Esophagus mucosa (tissue), 1 donor: ENCODE data around the gene SLC24A3. TPM values are rescaled to one million over a fixed set of nuclear protein-coding genes. Genes with fewer than 3 reads are reported as not detected.

Source experiments
- ATAC-seq: fragments of 200-7000 bp; cut with Tn5 transposase; one replicate; pipeline ENCODE4 v1.9.1; 2020
- total RNA-seq: library from RNA; stranded (reverse); gene quantifications from one replicate; pipeline ENCODE4 v1.2.4, GENCODE V29; 2023
- donor health status: DM: yes; HTN: yes; CAD: no.

SLC24A3 gene
- total RNA-seq, 1 donor from 2014 or later, result 13.0 TPM

DNA sequence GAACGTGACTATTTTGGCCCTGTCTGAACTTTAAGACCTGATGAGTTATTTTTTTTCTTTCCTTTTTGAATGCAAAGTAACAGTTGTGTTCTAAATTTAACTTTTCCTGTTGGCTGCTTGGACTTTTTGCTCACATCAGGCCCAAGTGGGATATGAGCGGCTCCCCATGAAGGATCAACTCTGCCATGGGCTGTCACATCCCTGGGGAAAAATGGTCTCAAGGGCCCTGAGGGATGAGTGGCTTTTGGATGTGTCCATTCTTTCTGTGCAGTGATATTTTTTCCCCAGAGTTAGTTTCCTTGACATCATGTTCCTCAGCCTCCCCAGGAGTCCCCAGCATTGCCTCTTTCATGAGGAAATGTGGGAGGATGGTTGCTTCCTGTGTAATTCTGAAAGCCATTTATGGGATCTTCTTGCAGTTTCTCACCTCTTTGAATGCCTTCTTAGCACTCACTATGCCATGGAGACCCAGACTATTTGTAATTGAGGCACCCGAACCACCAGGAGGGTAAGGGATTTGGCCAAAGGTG, 92.5 kb downstream of the SLC24A3 start:
- ATAC-seq, result no peak

DNA sequence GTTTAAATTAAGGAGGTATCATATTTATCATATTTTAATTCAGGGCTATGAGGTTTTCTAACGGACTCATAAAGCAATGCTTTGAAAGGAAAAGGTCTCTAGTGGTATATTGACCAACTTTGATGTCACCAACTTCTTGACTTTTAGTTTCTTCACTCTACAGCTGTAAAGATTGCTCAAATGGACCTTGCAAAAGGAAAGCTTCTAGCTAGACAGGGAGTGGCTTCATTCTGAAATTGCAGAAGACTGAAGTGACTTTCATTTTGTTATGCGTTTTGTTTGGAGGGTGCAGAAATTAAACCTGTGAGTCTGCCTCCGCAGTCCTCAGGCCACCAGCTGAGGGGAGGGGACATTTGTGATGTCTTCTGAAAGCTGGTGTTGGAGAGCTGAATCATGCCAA, 95.7 kb downstream of the SLC24A3 start:
- ATAC-seq, result no peak

DNA sequence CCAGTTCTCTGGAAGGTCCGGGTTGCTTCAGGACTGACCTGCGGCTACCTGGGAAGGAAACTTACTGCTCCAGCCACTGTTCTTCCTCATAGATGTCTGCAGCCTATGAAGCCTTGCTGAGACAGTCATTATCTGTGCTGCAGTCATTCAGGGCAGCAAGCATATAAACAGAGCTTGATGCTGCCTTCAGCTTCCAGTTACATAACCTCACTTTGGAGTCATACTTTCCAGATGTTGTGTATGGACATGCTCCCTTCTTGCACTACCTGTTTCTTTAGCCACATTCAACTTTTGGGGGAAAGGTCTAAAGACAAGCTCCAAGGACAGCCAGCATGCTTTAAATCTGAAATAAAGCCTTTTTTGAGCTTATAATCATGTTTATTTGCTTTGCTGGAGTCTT, 98.1 kb downstream of the SLC24A3 start:
- ATAC-seq, result peak; percentile 31

DNA sequence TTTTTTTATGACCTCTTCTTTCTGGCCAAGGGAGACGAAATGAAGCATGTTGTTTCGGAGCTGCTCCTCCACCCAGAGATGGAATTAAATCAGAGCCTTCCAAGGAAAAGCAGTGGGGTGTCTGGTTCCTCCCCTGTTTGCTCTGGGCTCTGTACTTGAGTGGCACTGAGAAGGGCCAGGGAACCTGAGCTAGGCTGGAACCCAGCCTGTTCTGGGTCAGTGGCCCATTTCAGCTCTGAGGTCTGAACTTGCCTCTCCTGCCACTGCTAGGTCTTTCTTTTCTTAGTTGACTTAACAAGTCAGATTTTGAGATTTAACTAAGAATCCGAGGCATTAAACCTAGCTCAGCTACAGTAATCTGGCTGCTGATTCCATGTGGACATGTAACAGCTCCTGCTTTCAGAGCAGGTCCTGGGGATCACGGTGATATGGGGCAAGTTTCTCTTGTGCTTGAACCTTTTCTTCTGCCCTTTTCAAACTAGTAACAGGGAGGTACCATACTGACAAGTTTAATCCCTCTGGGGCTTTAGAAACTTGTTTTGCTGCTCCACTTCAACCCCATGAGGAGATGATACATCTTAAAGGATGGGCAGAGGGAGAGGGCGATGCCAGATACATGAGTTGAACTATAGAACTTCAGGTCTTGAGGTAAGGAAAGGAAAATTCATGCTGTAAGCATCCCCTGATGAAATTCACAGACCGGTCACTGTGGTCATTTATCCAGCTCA, 101.1 kb downstream of the SLC24A3 start:
- peak; percentile 84 for ATAC-seq

GRCh38 chr20:19314621-19315020, 102.2 kb downstream of the SLC24A3 start:
- peak; percentile 86 for ATAC-seq

GRCh38 chr20:19317237-19318069, 105.0 kb downstream of the SLC24A3 start:
- peak; percentile 3 for ATAC-seq

DNA sequence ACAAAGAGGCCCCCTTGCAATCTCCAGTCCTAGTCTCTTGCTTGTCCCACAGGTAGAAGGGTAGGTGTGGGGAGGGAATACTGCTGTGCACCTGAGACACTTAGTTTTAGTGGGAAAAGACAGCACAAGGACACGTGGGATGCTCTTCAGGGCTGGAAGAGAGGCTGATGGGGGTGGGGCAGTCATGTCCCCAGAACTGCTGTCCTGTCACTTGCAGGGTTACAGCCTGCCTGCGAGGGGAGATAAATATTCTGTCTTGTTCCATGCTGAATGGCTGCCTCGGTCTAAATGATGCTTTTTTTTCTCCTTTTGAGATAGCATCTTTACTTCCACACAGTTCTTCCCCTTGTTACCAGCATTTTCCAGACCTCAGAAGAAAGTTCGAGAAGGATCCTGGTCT, 106.2 kb downstream of the SLC24A3 start:
- no peak for ATAC-seq

DNA sequence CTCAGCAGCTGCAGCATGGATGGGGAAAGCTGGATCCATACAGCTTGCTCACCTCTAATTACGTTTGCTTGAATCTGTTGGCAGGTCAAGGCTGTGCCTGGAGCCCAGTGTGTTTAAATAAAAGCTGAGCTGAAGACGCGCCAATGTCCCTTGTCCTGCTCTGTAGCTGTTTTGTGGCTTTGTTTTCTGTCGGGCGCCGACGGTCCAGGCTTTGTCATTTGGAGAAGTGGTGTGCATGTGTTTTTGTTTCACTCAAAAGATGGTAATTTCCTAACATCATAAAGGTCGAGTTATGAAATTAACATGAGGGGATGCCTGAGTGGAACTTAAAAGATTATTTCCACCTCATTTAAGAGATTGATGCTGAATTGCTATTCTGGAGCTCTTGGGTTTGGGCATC, 107.6 kb downstream of the SLC24A3 start:
- no peak for ATAC-seq

DNA sequence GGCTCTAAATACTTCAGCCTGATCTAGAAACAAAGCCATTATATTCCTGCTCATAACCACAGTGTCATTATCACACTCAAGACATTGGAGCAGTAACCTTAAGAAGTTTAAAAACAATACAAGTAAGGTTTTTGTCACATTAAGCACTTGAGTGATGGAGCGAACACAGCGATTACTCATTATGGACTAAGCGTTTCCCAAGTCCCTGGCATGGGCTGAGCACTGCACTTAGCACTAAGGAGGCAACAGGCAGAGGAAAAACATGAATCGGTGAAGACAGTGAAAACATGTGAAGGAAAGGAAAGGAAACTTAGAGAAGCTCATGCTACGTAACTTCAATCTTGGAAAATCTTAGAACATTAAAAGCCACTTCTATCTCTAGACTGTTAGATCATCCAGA, 108.7 kb downstream of the SLC24A3 start:
- no peak for ATAC-seq

DNA sequence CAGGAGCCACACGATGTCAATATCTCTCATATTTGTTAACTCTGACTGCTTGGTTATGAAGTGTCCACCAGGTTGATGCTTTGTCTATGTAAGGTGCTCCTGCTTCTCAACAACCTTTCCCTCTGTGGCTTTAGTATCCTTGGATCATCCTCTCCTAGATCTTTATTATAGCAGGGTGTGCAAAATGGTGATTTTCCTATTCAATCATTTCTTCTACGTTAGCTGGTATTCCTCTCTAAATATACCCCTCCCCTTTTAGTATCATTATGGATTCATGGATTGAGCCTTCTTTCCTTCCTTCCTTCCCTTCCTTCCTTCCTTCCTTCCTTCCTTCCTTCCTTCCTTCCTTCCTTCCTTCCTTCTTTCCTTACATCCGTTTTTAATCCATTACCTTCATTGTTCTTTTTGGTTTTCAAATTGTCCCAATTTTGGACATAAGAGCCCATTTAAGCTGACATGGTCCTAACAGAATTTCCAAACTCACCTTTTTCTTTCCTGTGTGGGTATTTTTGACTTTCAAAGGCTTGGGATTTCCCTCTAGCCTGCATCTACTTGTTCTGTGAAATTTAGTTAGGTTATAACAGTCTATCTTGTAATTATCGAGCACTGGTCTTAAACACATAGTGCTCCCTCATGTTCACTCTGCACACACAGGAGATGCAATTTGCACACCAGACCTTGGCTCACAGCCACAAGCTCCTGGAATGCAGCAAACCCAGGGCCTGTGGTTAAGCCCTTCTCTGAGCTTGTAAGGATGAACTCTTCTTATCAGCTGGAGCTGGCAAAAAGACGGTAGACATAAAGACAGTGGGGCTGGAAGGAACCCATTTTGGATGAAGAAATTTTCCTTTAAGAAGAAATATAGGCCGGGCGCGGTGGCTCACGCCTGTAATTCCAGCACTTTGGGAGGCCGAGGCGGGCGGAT, 109.9 kb downstream of the SLC24A3 start:
- no peak for ATAC-seq

- no peak for ATAC-seq
These were observed 115.0 kb downstream of the SLC24A3 start for GRCh38 chr20:19327401-19327800.

DNA sequence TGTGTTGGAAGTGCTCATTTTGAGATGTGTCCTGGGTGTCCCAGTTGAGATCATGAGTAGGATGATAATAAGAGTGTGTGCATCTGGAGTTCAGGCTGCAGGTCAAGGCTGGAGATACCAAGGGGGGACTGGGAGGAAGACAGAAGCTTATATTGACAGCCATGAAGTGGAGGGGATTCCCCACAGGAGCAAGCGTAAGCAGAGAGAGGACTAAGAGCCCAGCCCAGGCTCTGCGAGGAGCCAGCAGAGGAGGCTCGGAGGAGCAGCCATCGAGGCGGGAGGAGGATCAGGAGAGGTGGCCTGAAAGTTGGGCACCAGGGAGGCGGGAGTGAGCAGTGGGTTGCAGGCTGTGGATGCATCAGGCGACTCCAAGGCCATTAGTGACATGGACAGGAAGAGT, 116.2 kb downstream of the SLC24A3 start:
- ATAC-seq, result no peak

GRCh38 chr20:19330038-19330437, 117.6 kb downstream of the SLC24A3 start:
- no peak for ATAC-seq

DNA sequence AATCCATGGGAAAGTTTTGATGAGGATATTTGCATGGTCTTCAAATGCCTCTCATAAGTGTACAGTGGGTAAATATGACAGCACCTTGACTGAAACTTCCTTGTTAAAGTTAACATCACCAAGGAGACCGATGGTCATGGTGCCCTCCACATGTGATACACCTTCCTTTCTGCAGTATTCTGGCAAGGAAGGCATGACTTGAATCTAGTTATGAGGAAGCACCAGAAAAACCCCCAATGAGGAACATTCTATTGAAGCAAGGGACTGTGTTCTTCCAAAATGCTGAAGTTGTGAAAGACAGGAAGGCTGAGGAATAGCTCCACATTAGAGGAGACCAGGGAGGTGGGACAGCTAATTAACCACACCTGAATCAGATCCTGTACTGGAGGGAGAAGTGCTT, 118.3 kb downstream of the SLC24A3 start:
- ATAC-seq, result peak; percentile 23

GRCh38 chr20:19333563-19333962, 121.1 kb downstream of the SLC24A3 start:
- no peak for ATAC-seq

DNA sequence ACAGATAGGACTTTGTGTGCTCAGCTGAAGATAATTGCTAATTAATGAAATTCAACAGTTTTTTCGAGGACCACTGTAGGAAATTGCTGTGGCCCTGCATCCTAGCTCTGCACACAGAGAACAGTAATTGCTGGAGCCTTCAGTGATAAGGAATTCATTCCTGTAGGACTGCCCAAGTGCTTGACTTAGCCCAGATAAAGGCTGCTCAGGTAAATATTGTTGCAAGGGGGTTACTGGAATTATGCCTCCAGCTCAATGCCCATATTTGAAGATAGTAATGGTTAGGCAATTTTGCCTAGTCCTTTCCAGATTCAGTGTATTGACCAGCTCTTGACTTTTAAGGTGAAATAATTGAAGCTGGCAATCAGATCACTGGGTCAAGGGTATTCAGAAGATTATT, 122.9 kb downstream of the SLC24A3 start:
- ATAC-seq, result no peak

DNA sequence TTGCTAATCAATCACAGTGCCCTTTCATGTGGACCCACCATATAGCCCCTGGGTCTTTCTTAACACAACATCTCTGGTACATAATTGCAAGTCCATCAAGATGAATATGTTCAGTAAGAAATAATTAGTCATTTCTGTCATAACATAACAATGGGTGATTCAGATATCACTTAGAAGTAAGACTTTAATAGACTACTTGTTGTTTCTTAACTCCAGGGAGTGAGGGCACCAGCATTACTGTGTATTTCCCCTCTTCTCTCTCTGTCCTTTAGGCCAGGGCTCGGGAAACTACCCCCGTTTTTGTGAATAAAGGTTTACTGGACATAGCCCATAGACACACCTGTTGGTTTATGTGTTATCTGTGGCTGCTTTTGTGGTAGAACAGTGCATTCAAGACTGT, 123.5 kb downstream of the SLC24A3 start:
- ATAC-seq, result peak; percentile 75

- ATAC-seq, result peak; percentile 83
These were observed 124.2 kb downstream of the SLC24A3 start for GRCh38 chr20:19336631-19337030.

DNA sequence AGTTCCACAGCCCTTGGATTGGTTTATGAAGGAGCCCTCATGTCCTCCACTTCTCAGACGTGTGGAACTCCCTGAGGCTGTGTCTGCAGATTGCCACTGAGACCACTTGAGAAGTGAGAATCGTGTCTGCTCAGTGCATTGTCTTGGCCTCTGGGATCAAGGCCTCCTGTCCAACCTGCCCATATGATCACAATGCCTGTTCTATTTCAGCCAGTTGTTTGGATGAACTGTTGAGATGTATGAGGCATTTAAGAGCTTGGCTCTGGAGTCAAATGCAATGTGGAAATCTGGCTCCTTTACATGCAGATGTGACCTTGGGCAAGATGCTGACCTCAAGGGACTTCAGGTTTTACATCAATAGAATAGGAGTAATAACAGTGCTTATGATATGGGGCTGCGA, 125.9 kb downstream of the SLC24A3 start:
- ATAC-seq, result no peak

GRCh38 chr20:19338960-19339359, 126.5 kb downstream of the SLC24A3 start:
- no peak for ATAC-seq

- no peak for ATAC-seq
These were observed 129.1 kb downstream of the SLC24A3 start for GRCh38 chr20:19341348-19342053.

DNA sequence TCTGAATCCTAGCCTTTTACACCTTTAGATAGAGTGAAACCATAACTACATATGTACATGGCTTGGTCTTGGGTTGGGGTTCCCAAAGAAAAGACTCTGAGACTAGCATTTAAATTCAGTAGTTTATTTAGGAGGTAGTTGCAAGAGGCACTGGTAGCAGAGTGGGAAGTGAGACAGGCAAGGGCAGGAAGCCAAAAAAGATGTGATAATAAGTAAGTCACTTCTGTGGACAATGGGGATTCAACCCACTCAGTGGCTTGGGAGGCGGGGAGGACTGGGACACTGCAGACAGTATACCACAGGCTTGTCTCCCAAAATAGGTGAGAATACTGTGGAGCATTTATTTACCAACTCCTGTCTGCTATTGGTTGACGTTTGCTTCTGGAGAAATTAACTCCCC, 131.9 kb downstream of the SLC24A3 start:
- no peak for ATAC-seq
